Measurements from ENCODE around the gene SLC39A10.

SLC39A10 gene

GRCh38 chr2:195733831-195734230, 76.8 kb downstream of the SLC39A10 start:
- no peak for DNase-seq

DNA sequence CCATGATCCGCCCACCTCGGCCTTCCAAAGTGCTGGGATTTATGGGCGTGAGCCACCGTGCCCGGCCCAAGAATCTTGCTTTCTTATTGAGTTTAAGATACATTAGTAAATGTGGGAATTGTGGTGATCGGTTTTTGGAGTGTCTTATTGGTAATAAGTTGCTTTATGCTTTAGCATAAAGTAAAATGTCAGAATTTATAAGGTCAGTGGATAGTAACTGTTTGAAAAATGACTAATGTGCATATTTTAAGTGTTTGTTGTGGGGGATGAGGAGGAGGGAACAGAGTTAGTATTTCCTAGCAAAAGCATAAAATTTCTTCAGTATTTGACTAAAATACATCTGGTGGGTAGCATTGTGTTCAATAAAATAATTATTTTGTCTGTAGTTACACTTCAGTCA, 77.4 kb downstream of the SLC39A10 start:
- DNase-seq: no peak

DNA sequence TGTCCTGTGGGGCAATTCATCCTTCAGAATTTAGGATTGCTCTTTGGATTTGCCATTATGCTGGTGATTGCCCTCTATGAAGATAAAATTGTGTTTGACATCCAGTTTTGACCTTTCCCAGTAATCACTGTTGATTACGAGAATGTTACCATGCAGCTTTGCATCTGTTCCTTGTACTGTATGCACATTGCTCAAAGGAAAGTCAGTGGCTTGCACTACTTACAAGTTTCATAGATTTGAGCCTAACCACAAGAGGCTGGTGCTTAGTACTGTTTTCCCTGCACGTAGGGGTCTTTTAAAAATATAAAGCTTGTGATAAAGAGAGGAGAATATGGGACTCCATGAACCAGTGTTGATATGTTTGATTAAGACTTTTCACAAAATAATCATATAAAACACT, 77.9 kb downstream of the SLC39A10 start:
- DNase-seq: no peak

GRCh38 chr2:195735347-195735746, 78.3 kb downstream of the SLC39A10 start:
- DNase-seq: no peak

- DNase-seq: no peak
Measured at GRCh38 chr2:195737511-195738325, 80.7 kb downstream of the SLC39A10 start.

DNA sequence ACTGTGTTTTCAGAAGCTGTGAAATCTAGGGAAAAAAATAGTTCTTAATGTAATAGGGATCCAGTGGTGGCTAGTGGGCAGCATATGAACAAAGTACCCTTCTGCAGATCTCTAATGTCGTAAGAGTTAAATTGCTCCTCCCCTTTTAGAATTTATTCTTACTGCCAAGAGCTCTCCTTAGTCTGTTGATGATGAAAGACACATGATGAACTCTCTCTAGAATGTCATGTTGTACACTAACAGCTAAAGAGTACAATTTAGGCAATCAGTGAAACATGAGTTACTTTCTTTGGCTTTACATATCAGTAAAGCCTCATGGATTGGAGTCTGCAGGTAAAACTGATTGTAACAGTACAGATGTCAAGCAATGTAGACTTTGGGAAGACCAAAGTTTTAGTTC, 84.2 kb downstream of the SLC39A10 start:
- no peak for DNase-seq

DNA sequence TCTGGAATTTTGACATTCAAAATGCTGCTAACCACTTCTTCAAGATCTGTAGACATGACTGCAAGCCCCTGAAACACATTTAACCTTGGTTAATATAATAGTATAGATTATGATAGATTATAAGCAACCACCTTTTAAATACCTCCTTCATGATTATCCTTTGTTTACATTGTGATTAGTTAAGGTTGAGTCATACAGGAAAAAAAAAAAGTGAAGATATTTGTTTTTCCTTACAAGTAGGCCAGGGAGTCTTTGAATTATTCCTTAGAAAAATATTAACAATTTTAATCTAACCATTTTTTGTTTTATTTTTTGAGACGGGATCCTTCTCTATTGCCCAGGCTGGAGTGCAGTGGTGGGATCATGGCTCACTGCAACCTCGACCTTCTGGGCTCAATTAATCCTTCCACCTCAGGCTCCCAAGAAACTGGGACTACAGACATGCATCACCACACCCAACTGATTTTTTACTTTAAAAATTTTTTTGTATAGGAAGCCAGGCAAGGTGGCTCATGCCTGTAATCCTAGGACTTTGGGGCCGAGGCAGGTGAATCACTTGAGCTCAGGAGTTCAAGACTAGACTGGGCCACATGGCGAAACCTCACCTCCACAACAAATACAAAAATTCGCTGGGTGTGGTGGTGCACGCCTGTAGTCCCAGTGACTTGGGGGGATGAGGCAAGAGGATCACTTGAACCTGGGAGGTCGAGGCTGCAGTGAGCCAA, 99.4 kb downstream of the SLC39A10 start:
- no peak for DNase-seq

DNA sequence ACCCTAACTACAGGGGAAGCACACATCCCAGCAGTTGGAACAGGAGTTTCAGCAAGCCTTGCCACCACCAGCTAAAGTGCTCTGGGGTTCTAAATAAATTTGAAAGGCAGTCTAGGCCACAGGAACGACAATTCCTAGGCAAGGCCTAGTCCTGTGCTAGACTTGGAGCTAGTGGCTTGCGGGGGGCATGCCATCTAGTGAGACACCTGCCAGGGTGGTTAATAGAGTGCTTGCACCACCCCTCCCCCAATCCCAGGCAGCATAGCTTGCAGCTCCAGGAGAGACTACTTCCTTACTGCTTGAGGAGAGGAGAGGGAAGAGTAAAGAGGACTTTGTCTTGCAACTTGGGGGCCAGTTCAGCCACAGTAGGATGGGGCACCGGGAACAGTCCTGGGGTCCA, 101.8 kb downstream of the SLC39A10 start:
- DNase-seq: no peak

GRCh38 chr2:195759877-195760276, 102.9 kb downstream of the SLC39A10 start:
- DNase-seq: no peak

DNA sequence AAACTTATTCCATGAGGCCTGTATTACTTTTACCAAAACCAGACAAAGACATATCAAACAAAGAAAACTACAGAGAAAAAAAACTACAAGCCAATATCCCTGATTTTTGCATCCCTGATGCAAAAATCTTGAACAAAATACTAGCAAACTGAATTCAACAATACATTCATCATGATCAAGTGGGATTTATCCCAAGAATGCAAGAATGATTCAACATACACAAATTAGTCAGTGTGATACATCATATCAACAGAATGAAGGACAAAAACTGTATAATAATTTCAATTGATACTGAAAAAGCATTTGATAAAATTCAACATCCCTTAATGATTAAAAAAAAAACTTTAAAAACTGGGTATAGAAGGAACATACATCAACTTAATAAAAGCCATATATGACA, 106.8 kb downstream of the SLC39A10 start:
- DNase-seq: no peak

GRCh38 chr2:195766691-195767090, 109.7 kb downstream of the SLC39A10 start:
- no peak for DNase-seq

DNA sequence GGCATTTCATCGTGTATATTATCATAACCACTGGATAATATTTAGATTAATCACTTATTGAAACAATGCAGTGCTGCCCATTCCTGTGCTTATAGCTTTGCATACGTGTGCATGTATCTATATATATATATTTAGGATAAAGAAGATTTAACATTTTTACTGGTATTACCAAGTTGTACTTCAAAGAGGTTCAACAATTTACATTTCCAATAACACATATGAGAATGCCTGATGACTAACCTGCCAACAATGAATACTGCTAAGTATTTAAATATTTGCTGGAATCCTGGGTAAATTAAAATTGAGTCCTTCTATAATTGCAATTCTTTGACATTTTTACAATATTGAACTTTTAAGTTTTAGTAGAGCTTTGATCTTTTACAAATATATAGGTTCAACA, 111.4 kb downstream of the SLC39A10 start:
- no peak for DNase-seq

GRCh38 chr2:195769975-195770374, 112.9 kb downstream of the SLC39A10 start:
- DNase-seq: no peak

GRCh38 chr2:195779491-195779890, 122.5 kb downstream of the SLC39A10 start:
- no peak for DNase-seq

DNA sequence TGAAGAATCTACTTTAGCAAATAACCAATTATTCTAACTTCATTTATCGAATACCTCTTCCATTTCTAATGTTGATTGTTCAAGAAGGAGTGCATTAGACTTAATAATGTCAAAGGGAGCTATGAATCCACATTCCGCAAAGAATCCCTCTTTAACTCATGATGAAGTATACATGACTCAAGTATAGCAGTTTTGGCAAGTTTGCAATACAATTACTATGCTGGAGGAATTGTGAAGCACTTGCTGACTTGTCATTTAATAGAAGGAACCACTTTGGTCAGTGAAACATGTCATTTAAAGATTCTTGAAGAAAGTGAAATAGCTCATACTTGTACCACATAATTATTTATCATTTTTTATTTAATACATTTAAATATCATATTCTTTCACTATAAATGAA, 125.1 kb downstream of the SLC39A10 start:
- no peak for DNase-seq

Measured in activated T-cell treated with anti-CD3 and anti-CD28 coated beads, Interleukin-2, amount 50 U/mL, for 1 hour (primary cell).